Measurements from ENCODE around the gene RFC4. TPM values are rescaled to one million over a fixed set of nuclear protein-coding genes. Genes with fewer than 3 reads are reported as not detected.

RFC4 gene, protein sequence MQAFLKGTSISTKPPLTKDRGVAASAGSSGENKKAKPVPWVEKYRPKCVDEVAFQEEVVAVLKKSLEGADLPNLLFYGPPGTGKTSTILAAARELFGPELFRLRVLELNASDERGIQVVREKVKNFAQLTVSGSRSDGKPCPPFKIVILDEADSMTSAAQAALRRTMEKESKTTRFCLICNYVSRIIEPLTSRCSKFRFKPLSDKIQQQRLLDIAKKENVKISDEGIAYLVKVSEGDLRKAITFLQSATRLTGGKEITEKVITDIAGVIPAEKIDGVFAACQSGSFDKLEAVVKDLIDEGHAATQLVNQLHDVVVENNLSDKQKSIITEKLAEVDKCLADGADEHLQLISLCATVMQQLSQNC
- total RNA-seq (2013): 7.5 TPM
- 1 to 10 TPM; 3.9 to 6.2 (median 4.6) TPM for polyA plus RNA-seq
- polyA minus RNA-seq: 1.1 and 3.5 TPM in 2 replicates
- 0.25 to 10.1 (median 2.3) reads per million in 11 experiments for total RNA-seq

DNA sequence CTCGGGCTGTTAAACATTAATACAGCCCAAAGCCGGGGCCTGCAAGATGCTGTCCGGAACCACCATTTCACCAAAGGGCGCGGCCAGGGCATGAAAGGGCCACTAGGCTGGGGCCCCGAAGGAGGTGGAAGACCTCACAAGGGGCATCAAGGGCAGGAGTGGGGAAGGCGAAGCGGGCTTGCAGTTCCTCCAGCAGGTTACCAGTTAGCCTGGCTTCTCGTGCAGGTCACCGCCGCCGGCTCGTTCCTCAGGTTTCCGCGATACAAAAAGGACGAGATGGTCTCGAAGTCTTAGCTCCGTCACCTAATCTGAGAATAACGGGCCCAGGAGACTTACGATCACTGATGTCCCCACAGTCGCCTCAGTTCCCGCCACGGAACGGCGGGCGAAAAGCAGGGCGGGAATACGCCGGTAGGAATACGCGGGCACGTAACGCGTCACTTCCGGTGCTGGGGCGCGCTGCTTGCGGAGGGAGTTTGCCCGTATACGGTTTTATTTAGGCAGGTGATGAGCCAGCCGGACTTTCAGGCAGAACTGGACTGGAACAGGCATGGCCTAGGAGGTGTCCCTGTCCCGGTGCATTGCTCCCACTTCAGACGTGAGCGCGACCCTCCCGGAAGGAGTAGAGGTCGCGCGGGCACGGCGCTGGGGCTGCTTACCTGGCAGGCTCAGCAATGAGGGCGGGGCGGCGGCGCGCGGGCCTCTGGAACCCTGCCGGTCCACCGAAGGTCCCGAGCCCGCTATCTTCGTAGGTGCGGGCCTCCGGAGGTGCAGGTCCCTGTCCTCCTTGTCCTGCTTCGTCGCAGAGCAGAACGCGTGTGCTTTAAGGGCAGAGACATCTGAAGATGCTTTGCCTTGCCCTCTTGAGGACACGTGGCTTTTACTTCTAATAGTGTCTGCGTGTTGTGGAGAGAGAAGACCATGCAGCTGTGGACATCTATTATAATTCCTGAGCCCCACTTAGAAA is at the start of gene RFC4:
Gene RFC4, minus strand, starts transcription at position 394 of the 967 bp plus-strand sequence. CDS start 1,769 bp downstream, outside the sequence.
- Histone ChIP-seq H3K4me2 (replicated peaks; ENCODE audit: extremely low read depth, low read length, poor library complexity, severe bottlenecking) (peak within 1 kb of the TSS; percentile 84), H3K9me3 (replicated peaks in 1 of 2; ENCODE audit: control insufficient read depth in 1 of 2, insufficient read depth in 1 of 2, low read length in 2 of 2) (no peaks in the 10 kb centered on the region), H3K4me3 (replicated peaks in 1 of 3; ENCODE audit: low read depth in 2 of 3, low read length in 3 of 3) (peak within 1 kb of the TSS; percentile 67 to 90 (median 83)), H2AFZ (ENCODE audit: insufficient read depth, low read depth, low read length, poor library complexity, severe bottlenecking) (peak within 1 kb of the TSS; percentile 100), H3K79me2 (ENCODE audit: insufficient read depth, low read length) (peaks cover 28% of the 10 kb centered on the region), H3K27me3 (ENCODE audit: control insufficient read depth in 2 of 2, insufficient read depth in 2 of 2, low read length in 2 of 2) (no peaks in the 10 kb centered on the region), H3K9ac (ENCODE audit: insufficient read depth, low read length, poor library complexity, severe bottlenecking) (peak within 1 kb of the TSS; percentile 74), H4K20me1 (ENCODE audit: insufficient read depth, low read length) (no peaks in the 10 kb centered on the region), H3K27ac (ENCODE audit: low read depth in 1 of 2, low read length in 2 of 2) (peak within 1 kb of the TSS; percentile 66 to 87), H3K4me1 (ENCODE audit: control insufficient read depth in 1 of 2, insufficient read depth in 2 of 2, low read length in 2 of 2) (peaks cover 11 to 18% of the 10 kb centered on the region in 2 donors), H3K36me3 (replicated peaks in 1 of 2; ENCODE audit: control insufficient read depth in 1 of 2, insufficient read depth in 2 of 2, low read length in 2 of 2) (peaks cover 0 to 6% of the 10 kb centered on the region in 2 donors)
- TF ChIP-seq, protein P1, sequence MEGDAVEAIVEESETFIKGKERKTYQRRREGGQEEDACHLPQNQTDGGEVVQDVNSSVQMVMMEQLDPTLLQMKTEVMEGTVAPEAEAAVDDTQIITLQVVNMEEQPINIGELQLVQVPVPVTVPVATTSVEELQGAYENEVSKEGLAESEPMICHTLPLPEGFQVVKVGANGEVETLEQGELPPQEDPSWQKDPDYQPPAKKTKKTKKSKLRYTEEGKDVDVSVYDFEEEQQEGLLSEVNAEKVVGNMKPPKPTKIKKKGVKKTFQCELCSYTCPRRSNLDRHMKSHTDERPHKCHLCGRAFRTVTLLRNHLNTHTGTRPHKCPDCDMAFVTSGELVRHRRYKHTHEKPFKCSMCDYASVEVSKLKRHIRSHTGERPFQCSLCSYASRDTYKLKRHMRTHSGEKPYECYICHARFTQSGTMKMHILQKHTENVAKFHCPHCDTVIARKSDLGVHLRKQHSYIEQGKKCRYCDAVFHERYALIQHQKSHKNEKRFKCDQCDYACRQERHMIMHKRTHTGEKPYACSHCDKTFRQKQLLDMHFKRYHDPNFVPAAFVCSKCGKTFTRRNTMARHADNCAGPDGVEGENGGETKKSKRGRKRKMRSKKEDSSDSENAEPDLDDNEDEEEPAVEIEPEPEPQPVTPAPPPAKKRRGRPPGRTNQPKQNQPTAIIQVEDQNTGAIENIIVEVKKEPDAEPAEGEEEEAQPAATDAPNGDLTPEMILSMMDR (IDR thresholded peaks at IDR 0.05): no peak
- H3K36me3 Mint-ChIP-seq: peaks cover 2 to 7% of the 10 kb centered on the region in 2 donors
- peak; percentile 59 to 74 (median 63) for DNase-seq
- no peaks in the 10 kb centered on the region for H3K9me3 Mint-ChIP-seq
- H3K27ac Mint-ChIP-seq: peak within 1 kb of the TSS; percentile 79 to 92 (median 88)
- WGBS (ENCODE audit: insufficient coverage): under 1% methylated on average over 68 of the region's 70 CpGs
- intact Hi-C loops (cut with micrococcal nuclease): no loop called here
- peak within 1 kb of the TSS; percentile 91 to 94 for H3K4me3 Mint-ChIP-seq
- H3K27me3 Mint-ChIP-seq (ENCODE audit: low read depth in 3 of 3): peaks cover 0 to 4% (median 2%) of the 10 kb centered on the region in 3 donors
- H3K4me1 Mint-ChIP-seq: peaks cover 11% of the 10 kb centered on the region

DNA sequence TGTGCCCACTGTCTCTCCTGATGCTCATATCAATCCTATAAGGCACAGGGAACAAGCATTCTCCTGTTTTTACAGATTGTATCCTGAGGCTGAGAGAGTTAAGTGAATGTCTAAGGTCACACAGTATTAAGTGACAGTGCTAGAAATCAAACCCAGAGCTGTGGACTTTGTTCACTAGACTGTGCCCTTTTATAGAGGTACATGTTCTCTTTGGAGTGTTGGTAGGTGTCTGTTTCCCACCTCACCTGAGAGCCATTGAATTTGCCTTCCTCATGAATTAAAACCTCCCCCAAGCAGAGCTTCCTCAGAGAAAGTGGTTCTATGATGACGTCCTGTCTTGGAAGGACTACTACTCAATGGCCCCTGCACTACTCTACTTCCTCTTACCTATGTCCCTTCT is 48.7 kb upstream of the RFC4 start:
- H3K4me1 Mint-ChIP-seq: peaks cover 8% of the 10 kb centered on the region
- Histone ChIP-seq H3K4me3 (replicated peaks in 1 of 3; ENCODE audit: low read depth in 2 of 3, low read length in 3 of 3) (no peak overlapping the region), H3K9ac (ENCODE audit: insufficient read depth, low read length, poor library complexity, severe bottlenecking) (no peak overlapping the region), H4K20me1 (ENCODE audit: insufficient read depth, low read length) (no peaks in the 10 kb centered on the region), H3K79me2 (ENCODE audit: insufficient read depth, low read length) (no peaks in the 10 kb centered on the region), H3K9me3 (replicated peaks in 1 of 2; ENCODE audit: control insufficient read depth in 1 of 2, insufficient read depth in 1 of 2, low read length in 2 of 2) (peaks cover 5 to 11% of the 10 kb centered on the region in 2 donors), H2AFZ (ENCODE audit: insufficient read depth, low read depth, low read length, poor library complexity, severe bottlenecking) (no peak overlapping the region), H3K36me3 (replicated peaks in 1 of 2; ENCODE audit: control insufficient read depth in 1 of 2, insufficient read depth in 2 of 2, low read length in 2 of 2) (no peaks in the 10 kb centered on the region), H3K27me3 (ENCODE audit: control insufficient read depth in 2 of 2, insufficient read depth in 2 of 2, low read length in 2 of 2) (no peaks in the 10 kb centered on the region), H3K27ac (ENCODE audit: low read depth in 1 of 2, low read length in 2 of 2) (no peak overlapping the region), H3K4me2 (replicated peaks; ENCODE audit: extremely low read depth, low read length, poor library complexity, severe bottlenecking) (no peak overlapping the region), H3K4me1 (ENCODE audit: control insufficient read depth in 1 of 2, insufficient read depth in 2 of 2, low read length in 2 of 2) (no peaks in the 10 kb centered on the region)
- no peak overlapping the region for H3K27ac Mint-ChIP-seq
- WGBS (ENCODE audit: insufficient coverage): no CpG with 5 or more reads among the region's 1 CpG
- TF ChIP-seq, protein P1 (IDR thresholded peaks at IDR 0.05): no peak
- no peak overlapping the region for H3K4me3 Mint-ChIP-seq
- H3K27me3 Mint-ChIP-seq (ENCODE audit: low read depth in 3 of 3): peaks cover 3 to 6% (median 5%) of the 10 kb centered on the region in 3 donors
- H3K9me3 Mint-ChIP-seq: peaks cover 6 to 15% (median 10%) of the 10 kb centered on the region in 7 donors
- intact Hi-C loops (cut with micrococcal nuclease): no loop called here
- DNase-seq: no peak
- no peaks in the 10 kb centered on the region for H3K36me3 Mint-ChIP-seq

All from CD14-positive monocyte (primary cell).